HG03196 (cell line): ENCODE measurements around the gene TOM1L1.
A peak's percentile ranks its signal among the peaks of the same experiment; 100 is the strongest.
"Not testable (repeated sequence)": the region's sequence is repeated elsewhere in the genome, so short reads cannot be mapped to it uniquely, and the experiment has no call there.

Source experiments
- ATAC-seq: cut with Tn5 transposase; IDR thresholded peaks from one replicate; pipeline ENCODE4 v1.9.1; 2021; ENCODE audit not compliant: unreplicated experiment

TOM1L1 gene, protein sequence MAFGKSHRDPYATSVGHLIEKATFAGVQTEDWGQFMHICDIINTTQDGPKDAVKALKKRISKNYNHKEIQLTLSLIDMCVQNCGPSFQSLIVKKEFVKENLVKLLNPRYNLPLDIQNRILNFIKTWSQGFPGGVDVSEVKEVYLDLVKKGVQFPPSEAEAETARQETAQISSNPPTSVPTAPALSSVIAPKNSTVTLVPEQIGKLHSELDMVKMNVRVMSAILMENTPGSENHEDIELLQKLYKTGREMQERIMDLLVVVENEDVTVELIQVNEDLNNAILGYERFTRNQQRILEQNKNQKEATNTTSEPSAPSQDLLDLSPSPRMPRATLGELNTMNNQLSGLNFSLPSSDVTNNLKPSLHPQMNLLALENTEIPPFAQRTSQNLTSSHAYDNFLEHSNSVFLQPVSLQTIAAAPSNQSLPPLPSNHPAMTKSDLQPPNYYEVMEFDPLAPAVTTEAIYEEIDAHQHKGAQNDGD

DNA sequence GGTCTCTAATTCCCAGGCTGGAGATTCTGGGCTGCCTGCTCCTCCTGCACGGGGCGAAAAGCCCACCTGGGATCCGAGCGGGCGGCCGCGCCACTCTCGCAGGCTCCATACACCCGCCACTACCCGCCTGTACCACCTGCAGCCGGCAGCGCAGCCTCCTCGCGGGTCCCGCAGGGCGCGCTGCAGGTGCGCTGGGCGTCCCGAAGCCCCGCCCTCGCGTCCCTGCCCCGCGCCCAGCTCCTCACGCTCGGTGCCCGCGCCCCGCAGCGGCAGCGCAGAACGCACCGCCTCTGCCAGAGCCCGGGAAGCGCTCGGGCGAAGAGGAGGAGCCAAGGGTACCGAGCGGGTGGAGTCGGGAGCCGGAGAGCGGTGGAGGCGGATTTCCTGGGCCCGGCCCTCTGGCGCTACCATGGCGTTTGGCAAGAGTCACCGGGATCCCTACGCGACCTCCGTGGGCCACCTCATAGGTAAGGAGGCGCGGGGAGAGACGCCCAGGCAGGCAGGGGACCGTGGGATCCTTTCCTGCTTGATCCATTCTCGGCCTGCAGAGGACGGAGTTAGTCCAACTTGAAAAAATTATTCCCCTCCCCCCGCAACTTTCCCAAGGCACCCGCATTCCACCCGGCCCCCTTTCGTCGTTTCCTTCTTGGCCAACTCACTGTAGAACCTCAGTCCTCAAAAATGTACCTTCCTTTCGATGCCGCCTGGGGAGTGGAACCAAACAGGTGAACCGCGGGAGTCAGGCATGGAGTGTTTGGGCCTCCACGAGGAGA, at the start of gene TOM1L1:
TOM1L1 (plus strand) TSS at position 396 of the 773 bp plus-strand sequence; CDS start at position 410, 14 bp downstream.
- ATAC-seq, result peak; percentile 75

DNA sequence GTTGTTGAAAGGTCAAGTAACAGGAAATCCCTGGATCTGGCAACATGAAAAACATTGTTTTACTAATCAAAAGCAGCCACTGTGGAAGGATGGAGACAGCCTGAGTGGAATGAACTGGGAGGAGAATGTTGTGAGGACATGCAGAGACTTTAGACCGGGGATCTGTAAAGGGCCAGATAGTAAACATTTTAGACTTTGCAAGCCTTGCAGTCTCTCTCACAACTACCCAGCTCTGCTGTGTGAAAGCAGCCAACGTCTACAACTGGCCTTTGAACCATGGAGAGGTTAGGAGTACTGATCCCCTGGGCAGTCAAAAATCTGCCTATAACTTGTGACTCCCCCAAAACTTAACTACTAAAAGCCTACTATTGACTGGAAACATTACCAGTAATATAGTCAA, 41.5 kb upstream of the TOM1L1 start:
- no peak for ATAC-seq

DNA sequence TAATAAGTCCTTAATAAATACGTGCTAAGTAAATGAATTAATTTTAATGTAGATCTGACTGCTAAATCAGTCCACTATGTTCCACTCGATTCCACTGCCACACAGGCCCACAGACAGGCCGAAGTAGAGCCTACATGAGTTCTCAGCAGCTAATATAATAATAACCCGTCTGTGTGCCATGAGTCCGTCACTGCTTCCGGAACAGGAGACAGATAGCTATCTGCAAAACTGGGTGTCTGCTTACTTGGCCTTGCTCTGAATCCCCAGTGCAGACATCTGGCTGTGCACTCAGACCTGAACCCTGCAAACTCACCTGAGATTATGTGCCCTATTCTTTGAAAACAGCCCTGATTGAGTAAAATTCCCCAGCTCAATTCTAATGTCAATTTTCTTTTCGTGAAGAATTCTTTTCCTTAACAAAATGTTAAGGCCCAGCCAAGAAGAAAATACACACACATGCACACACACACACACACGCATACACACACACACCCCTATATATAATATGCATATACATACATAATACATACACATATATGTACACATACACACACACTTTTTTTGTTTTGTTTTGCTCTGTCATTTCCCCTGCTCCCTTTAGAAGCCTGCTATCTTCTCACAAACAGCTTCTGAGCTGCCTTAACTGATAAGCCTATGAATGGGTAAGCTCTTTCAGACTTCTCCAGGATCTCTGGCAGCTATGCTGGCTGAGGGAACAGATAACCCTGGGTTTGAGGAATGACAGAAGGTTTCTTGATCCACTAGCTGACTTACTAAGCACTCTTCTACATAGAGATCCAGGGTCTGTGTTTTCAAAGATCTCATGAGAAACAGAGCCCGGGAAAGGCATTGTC, 39.8 kb upstream of the TOM1L1 start:
- ATAC-seq, result no peak

DNA sequence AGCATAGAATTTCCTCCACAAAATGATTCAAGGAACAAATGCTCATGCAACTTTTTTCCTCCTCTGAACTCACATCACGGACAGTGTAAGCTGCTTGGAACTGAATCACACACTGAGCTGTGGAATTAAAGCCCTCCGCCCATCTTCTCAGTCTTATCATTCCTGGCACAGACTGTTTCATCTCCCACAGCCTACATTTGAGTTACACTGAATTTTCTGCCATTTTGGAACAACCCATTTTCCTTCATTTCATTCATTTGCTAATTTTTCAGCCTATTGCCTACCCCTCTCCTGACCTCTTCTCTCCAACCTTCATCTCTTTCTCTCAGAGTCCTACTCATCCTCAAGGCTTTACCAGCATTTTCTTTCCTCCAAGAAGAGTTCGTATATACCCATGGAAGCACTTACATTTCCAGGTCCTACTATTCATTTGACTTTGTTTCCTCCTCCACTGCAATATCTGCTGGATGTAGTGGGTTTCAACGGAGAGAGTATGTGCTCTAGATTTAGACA, 39.1 kb upstream of the TOM1L1 start:
- no peak for ATAC-seq

DNA sequence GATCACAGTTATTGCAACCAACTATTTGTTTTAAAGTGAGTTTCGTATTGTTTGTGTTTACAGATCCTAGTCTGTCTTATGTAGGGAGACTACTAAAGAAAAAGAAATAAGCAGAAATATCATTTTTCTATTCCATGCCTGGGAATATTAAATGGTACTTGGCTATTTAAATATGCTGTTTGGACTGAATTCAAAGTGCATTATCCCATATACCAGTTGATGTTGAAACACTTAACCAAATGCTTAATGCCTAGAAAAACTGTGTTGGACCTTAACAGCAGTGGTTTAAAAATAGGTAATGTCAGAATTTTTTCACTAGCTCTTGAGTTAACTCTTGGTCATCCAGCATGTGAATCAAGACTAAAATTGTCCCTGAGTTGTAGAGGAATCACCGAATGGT, 37.5 kb upstream of the TOM1L1 start:
- no peak for ATAC-seq

DNA sequence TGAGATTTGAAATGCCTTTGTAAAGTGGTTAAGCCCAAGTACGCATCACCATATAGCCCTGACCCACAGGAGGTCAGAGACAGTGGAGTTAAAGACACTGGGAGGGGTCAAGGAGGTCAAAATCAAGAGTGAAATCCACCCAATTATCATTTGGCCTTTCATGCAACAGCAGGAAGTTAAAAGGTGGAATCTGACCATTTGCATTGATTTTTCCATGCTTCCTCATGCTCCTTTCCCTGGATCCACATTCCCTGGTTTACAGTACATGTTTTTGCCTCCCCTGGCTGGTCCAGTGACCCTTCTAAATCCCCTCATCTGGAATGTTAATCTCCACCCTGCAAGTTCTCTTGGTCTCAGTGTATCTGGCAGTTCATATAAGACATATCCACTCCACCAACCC, 36.6 kb upstream of the TOM1L1 start:
- ATAC-seq, result no peak

DNA sequence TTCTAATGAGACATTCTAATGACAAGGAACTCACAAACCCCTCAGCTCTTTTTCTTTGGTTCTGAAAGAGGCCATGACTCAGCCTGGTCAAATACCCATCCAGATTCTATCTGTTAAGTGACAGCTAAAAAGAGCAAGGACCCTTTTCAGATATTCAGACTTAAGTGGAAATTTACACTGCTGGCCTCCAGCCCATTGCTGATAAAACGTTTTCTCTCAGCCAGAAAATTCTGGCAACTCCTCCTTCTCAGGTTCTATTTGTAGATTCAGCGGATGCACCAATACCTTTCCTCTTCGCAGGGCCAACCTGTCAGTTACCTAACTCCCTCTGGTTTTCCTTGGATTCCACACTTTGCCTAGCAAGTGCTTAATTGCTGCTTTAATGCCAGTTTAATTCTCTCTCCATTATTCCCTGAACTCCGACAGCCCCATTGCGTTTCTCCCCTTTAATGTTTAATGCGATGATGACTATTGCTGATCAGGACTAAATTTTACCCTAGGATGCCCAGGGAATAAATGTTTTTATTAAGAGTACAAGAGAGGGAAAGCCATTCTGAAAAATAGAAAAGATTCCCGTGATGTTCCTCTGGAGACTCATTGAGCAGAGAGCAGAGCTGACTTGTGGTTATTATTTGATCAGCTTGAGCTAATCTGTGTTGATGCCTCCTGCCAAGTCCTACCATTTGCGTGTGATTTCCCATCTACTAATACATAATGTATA, 35.9 kb upstream of the TOM1L1 start:
- ATAC-seq, result no peak

DNA sequence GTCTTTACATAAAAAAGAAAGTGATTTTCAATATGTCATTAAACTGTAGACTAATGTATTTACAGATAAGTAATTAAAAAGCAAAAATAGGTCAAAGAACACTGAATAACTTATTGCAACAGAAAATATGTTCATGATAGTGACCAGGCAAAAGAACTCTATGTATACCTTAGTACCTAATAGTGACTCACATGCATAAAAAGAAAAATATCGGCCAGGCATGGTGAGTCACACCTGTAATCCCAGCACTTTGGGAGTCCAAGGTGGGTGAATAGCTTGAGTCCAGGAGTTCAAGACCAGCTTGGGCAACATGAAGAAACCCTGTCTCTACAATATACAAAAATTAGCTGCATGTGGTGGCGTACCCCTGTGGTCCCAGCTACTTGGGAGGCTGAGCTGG, 33.0 kb upstream of the TOM1L1 start:
- ATAC-seq, result no peak

DNA sequence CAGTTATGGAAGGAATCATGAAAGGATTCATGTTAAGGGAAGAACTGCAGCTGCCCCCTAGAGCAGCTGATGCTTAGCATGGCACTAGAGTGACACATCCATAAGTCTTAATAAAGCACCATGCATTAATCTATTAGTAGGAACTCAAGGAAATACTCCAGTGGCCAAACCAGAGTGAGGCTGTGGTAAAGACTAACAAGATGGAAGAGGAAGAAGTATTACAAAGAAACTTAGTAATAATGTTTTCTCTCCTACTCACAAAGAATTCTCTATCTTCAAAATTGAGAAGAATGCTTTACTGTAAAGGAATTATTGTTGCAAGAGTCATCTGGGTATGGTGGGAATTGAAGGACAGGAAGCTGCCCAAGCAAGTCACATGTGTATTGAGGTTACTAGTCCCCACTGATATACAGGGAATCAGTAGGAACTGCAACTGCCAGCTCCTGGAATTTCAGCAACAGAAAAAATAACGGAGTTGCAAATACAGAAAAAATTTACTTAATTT, 29.9 kb upstream of the TOM1L1 start:
- ATAC-seq, result no peak

DNA sequence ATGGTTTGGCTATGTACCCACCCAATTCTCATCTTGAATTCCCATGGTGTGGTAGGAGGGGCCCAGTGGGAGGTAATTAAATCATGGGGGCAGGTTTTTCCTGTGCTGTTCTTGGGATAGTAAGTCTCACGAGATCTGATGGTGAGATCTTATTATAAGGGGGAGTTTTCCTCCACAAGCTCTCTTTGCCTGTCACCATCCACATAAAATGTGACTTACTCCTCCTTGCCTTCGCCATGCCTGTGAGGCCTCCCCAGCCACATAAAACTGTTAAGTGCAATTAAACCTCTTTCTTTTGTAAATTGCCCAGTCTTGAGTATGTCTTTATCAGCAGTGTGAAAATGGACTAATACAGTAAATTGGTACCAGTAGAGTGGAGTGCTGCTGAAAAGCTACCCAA, 24.7 kb upstream of the TOM1L1 start:
- ATAC-seq, result not testable (repeated sequence)

DNA sequence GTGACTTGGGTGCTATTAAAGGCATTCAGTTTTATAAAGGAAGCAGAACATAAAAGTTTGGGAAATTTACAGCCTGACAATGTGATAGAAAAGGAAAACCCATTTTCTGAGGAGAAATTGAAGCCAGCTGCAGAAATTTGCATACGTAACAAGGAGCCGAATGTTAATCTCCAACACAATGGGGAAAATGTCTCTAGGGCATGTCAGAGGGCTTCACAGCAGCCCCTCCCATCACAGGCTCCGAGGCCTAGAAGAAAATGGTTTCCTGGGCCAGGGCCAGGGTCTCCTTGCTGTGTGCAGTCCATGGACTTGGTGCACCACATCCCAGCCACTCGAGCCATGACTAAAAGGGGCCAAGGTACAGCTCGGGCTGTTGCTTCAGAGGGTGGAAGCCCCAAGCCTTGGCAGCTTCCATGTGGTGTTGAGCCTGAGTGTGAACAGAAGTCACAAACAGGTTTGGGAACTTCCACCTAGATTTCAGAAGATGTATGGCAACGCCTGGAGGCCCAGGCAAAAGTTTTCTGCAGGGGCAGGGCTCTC, 23.9 kb upstream of the TOM1L1 start:
- ATAC-seq, result no peak

DNA sequence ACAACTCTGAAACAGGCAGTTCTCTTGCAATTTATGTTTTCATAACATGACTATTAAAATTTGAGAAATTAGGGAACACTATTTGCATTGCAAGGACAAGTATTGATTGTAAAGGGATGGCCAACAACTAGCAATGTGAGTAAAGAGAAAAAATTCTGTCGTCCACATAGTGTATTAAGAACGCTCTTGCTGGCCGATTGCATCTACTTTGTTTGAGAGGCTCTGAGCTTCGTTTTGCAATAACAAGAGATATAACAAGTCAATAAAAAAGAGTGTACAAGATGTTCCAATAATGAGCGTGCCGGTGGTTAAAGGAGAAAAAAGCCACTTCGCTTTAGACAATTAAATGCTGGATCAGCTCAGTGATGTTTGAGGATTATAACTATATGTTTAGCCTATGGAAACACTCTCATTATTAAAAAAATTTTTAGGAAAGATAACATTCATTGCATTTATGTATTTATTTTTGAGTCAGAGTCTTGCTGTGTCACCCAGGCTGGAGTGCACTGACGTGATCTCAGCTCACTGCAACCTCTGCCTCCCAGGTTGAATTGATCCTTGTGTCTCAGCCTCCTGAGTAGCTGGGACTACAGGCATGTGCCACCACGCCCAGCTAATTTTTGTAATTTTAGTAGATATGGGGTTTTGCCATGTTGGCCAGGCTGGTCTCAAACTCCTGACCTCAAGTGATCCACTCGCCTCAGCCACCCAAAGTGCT, 19.2 kb upstream of the TOM1L1 start:
- ATAC-seq, result no peak

DNA sequence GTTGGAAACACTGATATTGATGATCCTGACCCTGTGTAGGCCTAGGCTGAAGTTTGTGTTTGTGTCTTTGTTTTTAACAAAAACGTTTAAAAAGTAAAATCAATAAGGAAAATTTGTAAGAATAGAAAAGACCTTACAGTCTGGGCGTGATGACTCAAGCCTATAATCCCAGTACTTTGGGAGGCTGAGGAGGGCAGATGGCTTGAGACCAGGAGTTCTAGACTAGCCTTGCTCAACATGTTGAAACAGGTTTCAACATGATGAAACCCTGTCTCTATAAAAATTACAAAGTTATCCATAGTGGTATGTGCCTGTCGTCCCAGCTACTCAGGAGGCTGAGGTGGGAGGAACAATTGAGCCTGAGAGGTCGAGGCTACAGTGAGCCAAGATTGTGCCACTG, 18.3 kb upstream of the TOM1L1 start:
- no peak for ATAC-seq

DNA sequence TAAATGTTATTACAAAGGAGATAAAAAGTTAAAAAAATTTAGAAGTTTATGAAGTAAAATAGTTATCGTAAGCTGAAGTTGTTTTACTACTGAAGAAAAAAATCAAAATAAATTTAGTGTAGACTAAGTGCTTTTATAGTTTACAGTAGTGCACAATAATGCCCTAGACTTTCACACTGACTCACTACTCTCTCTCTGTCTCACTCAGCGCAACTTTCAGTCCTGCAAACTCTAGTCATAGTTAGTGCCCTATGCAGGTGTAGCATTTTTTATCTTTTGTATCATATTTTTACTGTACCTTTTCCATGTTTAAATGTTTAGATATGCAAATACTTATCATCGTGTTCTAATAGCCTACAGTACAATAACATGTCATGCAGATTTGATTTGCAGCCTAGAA, 17.7 kb upstream of the TOM1L1 start:
- no peak for ATAC-seq

DNA sequence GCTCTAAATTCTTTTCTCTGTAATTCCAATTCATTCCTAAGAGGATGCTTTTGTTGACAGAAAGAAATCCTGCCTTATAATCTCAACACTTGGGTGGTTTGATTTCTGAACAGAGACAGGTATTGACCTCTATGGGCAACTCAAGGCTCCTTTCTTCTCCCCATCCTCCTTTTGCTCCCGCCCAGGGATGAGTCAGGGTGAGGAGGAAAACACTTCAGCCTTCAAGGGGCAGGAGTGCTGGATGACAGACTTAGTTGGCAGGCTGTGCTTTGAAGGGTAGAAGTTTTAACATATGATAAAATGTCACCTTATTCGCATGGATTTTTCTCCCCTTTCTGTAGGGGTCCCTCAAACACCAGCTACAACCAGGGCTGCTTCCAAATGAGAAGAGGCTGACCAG, 16.7 kb upstream of the TOM1L1 start:
- no peak for ATAC-seq

DNA sequence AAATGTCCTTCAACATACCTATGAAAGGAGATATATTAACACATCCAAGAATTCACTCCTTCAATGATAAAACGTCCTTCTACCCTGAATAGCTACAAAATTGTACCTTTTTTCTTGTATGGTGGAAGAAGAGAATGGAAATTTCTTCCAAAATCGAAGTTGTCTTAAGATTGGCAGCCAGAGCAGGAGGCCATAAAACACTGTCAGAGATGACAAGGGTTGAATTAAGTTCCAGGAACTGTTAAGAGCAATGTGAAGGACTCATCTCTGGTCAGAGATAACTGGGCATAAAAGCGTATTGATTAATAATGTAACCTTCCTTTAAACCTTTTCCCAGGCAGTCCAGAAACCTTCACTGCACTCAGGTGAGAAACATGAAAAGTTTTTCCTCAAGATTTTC, 12.9 kb upstream of the TOM1L1 start:
- no peak for ATAC-seq

DNA sequence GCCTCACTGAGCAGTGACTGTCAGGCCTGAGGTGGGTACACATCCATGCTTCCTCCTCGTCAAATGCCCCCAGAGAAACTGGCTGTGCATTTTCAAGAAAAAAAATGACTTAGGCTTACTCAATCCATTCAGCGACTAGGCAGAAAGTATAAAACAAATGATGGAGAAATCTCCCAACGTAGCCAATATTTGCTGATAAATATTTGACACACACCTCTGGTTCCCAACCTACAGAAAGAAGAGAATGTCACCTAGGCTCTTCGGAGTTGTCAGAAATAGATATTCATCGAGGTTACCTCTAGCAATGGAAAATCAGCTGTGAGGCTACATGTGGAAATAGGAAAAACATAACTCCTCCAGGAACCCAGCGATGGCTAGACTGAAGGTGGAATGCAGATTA, 12.4 kb upstream of the TOM1L1 start:
- no peak for ATAC-seq

DNA sequence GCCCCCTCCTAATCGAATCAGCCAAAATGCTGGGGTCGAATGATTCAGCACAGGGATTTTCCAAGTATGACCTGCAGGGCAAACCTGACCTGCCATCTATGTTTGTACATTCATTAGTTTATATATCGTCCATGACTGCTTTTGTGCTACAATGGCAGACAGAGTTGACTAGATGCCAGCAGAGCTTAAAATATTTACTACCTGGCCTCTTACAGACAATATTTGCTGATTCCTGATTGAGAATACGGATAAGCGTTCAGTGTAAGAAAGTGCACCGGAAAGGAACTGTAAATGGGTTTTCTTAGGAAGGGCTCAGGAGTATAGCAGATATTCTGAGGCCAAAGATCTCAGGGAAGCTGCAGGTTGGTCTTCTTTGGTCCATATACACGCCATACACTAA, 11.7 kb upstream of the TOM1L1 start:
- no peak for ATAC-seq

DNA sequence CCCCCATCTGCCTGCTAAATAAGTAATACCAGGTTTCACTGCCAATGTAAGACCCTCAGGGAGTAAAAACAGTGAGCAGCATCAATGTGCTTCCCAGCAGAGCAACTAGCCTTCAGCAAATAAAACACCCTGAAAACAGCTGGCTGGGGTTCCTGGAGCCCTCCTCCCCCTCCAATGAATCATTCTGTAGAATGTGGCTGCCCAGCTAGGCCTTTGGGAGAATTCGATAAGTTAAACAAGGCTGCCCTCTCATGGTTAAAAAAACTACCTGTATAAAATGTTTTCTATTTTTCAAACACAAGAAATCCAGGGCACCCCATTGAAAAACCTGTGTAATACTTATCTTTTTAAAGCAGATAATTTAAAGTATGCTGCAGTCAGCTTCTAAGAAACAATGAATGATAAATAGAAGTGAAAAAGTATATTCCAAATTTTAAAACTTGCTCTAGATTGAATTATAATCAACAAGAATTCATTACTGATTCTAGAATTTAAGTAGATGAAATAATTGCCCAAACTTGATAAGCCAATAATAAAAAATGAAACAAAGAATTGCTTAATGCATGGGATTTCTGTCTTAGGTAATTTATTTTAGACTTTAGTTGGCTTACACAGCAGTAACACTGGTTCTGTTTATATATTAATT, 9.4 kb upstream of the TOM1L1 start:
- ATAC-seq, result no peak
